ENCODE measurements around the gene OSBPL6.

GRCh38 chr2:178280244-178280852 lies 86.0 kb downstream of the OSBPL6 start:
- TF ChIP-seq POLR2AphosphoS5 (IDR thresholded peaks at IDR 0.05) (no peak), EP300 (IDR thresholded peaks at IDR 0.05) (no peak), CTCF (IDR thresholded peaks at IDR 0.05) (peak; percentile 75 to 90 (median 84)), POLR2A (IDR thresholded peaks at IDR 0.05; ENCODE audit: low read depth) (no peak)
